Subcutaneous adipose tissue (tissue), 4 donors: Measurements from ENCODE around the gene PDE4D. TPM values are rescaled to one million over a fixed set of nuclear protein-coding genes. Genes with fewer than 3 reads are reported as not detected.

ENCODE experiments used
- CTCF ChIP-seq: fragments of 450-650 bp; IDR thresholded peaks from one replicate; pipeline ENCODE4 v1.5.1; 2016; ENCODE audit warnings: low read depth, mild to moderate bottlenecking, control low read depth, antibody characterized with exemption, moderate library complexity
- total RNA-seq, 4 donors: library from RNA; depleted of rRNA; stranded (reverse); fragments of >200 nt; gene quantifications; one replicate each; pipeline ENCODE4 v1.1.0, GENCODE V29; 2016

Gene PDE4D
- total RNA-seq, 4 donors from 2014 or later, result 15.0 to 24.0 (median 18.5) TPM

DNA sequence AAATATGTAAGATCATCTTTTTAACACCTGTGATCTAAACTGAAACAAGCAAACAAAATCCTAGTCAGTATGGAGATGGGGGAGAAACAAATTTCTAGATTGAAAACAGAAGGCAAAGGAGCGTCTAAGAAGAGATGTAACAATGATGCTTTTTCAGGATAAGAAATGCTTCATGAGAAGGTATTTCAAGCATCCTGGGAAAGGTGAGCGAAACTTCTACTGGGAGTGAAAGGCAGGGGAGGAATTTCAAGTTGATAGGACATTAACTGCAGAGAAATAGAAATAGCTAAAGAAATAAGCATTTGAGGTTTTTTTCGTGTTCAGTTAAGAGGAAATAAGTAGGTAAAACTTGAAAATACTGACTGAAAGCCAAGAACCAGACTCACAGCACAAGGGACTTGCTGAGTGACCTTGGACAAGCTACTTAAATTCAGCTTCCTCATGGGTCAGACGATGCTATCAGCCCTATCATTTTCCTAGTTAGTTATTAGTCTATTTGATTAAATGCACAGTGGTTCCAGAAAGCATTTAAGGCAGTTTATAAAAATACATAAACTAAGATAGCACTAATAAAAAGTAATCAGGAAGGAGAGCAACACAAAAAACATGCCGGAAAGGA lies 406.3 kb downstream of the PDE4D start:
- TF ChIP-seq CTCF, result no peak

DNA sequence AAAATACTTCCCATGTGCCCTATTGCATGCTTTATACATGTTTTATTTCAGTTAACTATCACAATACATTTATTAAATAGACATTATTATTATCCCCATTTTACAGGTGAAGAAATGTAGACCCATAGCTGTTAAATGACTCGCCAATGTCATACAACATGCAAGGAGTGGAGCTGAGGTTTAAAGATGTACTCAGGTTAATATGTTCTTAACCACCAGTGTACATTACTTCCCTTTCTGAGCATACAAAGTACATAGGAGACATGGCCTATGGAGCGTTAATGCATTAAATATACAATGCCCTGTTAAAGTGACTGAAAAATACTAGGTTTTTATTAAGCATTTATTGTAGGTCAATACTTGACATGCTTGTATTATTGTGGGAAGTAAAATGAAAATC lies 407.0 kb downstream of the PDE4D start:
- TF ChIP-seq CTCF, result no peak

DNA sequence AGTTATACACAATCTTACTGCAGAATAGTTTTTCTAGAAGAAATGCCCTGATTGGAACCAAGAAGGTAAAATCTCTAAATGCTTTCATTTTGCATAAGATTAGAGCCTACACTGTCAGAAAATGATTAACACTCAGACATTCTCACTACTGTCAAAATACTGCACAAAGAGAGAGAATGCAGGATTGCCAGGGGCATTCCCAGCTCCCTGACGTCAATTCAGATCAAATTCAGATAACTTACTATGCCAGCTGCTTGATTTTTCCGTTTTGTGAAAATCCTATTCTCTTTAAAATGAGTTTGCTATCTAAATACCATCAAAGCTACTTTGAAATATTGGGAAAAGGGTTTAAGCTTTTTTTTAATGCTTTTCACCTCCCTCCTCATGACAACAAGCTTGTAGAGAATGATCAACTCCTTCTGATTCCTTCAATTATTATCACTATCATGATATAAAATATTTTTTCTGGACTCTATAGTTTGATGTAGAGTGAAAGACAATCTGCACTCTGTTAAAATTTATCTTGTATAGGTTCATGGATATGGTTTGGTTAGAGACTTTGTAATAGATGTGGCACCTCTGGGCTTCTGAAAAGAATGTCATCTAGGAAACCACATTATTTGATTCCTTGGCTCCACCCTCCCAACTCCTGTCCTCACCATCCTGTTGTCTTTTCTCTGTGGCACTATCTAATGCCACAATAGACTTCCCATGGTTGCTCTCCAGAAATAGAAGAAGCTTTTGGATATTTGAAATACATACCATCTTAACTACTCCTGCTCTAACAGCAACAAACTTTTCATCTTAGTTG lies 407.7 kb downstream of the PDE4D start:
- no peak for TF ChIP-seq CTCF

GRCh38 chr5:59485107-59485506 lies 408.4 kb downstream of the PDE4D start:
- TF ChIP-seq CTCF, result no peak

- no peak for TF ChIP-seq CTCF
Observed at GRCh38 chr5:59484618-59485017, 408.9 kb downstream of the PDE4D start.

GRCh38 chr5:59483971-59484472 lies 409.5 kb downstream of the PDE4D start:
- TF ChIP-seq CTCF, result no peak

GRCh38 chr5:59479086-59479485 lies 414.4 kb downstream of the PDE4D start:
- no peak for TF ChIP-seq CTCF
